ENCODE results near the gene RIMBP3B.
"Not testable (repeated sequence)": the region's sequence is repeated elsewhere in the genome, so short reads cannot be mapped to it uniquely, and the experiment has no call there.

DNA sequence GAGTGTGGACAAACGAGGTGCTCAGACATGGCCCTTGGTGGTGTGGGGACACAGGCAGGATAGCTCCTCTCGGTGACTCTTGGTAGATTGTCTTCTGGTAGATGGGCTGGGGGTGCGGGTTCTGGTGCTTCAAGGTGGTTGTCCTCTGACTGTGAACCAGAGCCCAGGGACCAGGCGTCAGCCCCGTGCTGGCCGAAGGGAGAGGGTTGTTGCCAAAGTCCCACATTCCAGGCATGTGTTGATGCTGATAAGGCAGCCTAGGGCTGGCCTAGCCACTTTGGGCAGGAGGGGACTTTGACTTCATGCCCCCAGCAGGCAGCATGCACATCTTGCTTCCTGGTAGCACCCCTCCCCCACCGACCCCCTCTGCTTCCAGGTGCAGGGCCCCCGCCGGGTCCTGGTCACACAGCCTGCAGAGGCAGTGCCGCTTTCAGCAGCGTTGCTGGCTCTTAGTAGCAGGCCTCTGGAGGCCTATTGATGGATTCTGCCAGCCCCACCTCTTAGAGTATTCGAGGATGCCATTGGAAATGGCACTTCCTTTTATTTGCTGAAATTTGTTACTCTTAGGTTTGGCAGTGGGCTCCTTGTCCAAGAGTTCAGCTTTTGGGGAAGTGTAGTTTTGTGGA is 40.6 kb downstream of the RIMBP3B start:
- not testable (repeated sequence) for TF ChIP-seq POLR2A (IDR thresholded peaks at IDR 0.05); POLR2AphosphoS5 (IDR thresholded peaks at IDR 0.05; ENCODE audit: insufficient read depth in 1 of 2, low read depth in 1 of 2)
- TF ChIP-seq, protein P1, sequence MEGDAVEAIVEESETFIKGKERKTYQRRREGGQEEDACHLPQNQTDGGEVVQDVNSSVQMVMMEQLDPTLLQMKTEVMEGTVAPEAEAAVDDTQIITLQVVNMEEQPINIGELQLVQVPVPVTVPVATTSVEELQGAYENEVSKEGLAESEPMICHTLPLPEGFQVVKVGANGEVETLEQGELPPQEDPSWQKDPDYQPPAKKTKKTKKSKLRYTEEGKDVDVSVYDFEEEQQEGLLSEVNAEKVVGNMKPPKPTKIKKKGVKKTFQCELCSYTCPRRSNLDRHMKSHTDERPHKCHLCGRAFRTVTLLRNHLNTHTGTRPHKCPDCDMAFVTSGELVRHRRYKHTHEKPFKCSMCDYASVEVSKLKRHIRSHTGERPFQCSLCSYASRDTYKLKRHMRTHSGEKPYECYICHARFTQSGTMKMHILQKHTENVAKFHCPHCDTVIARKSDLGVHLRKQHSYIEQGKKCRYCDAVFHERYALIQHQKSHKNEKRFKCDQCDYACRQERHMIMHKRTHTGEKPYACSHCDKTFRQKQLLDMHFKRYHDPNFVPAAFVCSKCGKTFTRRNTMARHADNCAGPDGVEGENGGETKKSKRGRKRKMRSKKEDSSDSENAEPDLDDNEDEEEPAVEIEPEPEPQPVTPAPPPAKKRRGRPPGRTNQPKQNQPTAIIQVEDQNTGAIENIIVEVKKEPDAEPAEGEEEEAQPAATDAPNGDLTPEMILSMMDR (IDR thresholded peaks at IDR 0.05), result not testable (repeated sequence)

All from vagina (tissue), 2 donors.